H1 (cell line): ENCODE data around the gene FGF2. TPM values are rescaled to one million over a fixed set of nuclear protein-coding genes. Genes with fewer than 3 reads are reported as not detected.

Source experiments
- CTBP2 ChIP-seq: IDR thresholded peaks from 2 replicates; pipeline ENCODE4 v1.7.0; 2011; ENCODE audit warnings: borderline replicate concordance, mild to moderate bottlenecking, moderate library complexity, mixed read lengths, low read length; ENCODE audit not compliant: insufficient read depth, insufficient read length
- KDM4A ChIP-seq: IDR thresholded peaks from one replicate; pipeline ENCODE4 v1.7.1; 2012; ENCODE audit warnings: low read depth, mild to moderate bottlenecking, moderate library complexity, low read length, inconsistent platforms; ENCODE audit not compliant: severe bottlenecking
- polyA plus RNA-seq, 7 experiments: library from polyadenylated mRNA; depleted of rRNA in 3 of 7; stranded (reverse) in 5 of 7; unstranded in 2 of 7; fragments of >200 nt in 5 of 7; fragments of 200-250 nt in 2 of 7; gene quantifications; 1 replicate in 5 of 7; 2 replicates in 1 of 7; 4 replicates in 1 of 7; pipeline versions ENCODE4 v1.2.1 to v1.2.3, GENCODE V29; 2011 to 2013; ENCODE audit warnings: missing spikeins in 2 of 7, mixed read lengths in 2 of 7
- total RNA-seq: library from RNA; stranded (reverse); fragmentation: NEBNext Ultra II Directional; extraction: Animal tissue kit (Norgen Biotek cat#: 25700); gene quantifications from 2 replicates; pipeline ENCODE4 v1.2.1, GENCODE V29; 2021

FGF2 gene
- total and polyA plus RNA-seq, 2 of the 8 experiments (the other 6 are each of a cell fraction or from before 2014, with no cell fraction given) = 23.4 to 145 TPM

- TF ChIP-seq CTBP2 (no peak), KDM4A (no peak)
These were observed 34.7 kb downstream of the FGF2 start (continued) for GRCh38 chr4:122861172-122861943.
